A549 (cell line): ENCODE results near the gene CTAGE8.
"Not testable (repeated sequence)": the region's sequence is repeated elsewhere in the genome, so short reads cannot be mapped to it uniquely, and the experiment has no call there.

Source experiments
- CHD2 ChIP-seq: fragments of 150-350 bp; IDR thresholded peaks from 2 replicates; pipeline ENCODE4 v1.6.1; 2014; ENCODE audit warnings: low read length; ENCODE audit not compliant: partially characterized antibody
- HOXA7 ChIP-seq: fragments of 250-450 bp; sonication (Bioruptor Pico); IDR thresholded peaks from 2 replicates; pipeline ENCODE4 v1.5.0; 2020; ENCODE audit warnings: mild to moderate bottlenecking, moderate library complexity
- MAZ ChIP-seq: fragments of 150-350 bp; IDR thresholded peaks from 2 replicates; pipeline ENCODE4 v1.6.1; 2014; ENCODE audit warnings: antibody characterized with exemption, low read depth, low read length, borderline replicate concordance
- RFX5 ChIP-seq: fragments of 450-650 bp; IDR thresholded peaks from 2 replicates; pipeline ENCODE4 v1.7.1; 2014; ENCODE audit warnings: antibody characterized with exemption, mild to moderate bottlenecking, moderate library complexity
- TF ChIP-seq, protein P1 (sequence below): fragments of >200 bp; sonication (Bioruptor Twin); formaldehyde crosslinking; IDR thresholded peaks from 3 replicates; pipeline ENCODE4 v1.5.1; 2016

- TF ChIP-seq HOXA7, CHD2, RFX5, MAZ: not testable (repeated sequence)
- TF ChIP-seq, protein P1, sequence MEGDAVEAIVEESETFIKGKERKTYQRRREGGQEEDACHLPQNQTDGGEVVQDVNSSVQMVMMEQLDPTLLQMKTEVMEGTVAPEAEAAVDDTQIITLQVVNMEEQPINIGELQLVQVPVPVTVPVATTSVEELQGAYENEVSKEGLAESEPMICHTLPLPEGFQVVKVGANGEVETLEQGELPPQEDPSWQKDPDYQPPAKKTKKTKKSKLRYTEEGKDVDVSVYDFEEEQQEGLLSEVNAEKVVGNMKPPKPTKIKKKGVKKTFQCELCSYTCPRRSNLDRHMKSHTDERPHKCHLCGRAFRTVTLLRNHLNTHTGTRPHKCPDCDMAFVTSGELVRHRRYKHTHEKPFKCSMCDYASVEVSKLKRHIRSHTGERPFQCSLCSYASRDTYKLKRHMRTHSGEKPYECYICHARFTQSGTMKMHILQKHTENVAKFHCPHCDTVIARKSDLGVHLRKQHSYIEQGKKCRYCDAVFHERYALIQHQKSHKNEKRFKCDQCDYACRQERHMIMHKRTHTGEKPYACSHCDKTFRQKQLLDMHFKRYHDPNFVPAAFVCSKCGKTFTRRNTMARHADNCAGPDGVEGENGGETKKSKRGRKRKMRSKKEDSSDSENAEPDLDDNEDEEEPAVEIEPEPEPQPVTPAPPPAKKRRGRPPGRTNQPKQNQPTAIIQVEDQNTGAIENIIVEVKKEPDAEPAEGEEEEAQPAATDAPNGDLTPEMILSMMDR: not testable (repeated sequence)
Measured at GRCh38 chr7:144317537-144317936, 48.4 kb upstream of the CTAGE8 start.
